ENCODE results near the gene DIAPH2. TPM values are rescaled to one million over a fixed set of nuclear protein-coding genes. Genes with fewer than 3 reads are reported as not detected.

Gene DIAPH2
- total and polyA plus RNA-seq, 4 donors = 3.0 to 19.7 (median 11.3) TPM

DNA sequence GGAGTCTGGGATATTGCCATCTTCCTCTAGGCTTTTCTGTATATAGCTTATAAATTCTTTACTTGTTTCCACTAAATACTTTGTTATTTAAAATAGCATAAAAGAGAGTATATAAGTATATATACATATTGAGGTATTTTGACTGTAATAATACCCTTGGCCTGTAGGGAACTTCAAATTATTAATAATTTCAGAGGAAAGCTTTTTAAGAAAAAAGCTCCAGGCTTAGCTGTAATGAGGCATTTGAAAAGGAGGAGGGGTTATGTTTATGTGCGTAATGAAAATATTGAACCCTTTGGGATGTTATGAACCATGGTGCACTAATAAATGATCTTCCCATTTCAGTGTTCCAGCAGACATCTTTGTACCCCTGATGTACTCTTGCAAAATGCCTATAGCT is 777.1 kb downstream of the DIAPH2 start:
- Histone ChIP-seq H3K27ac (ENCODE audit: low read depth, low read length) (no peak overlapping the region), H3K36me3 (ENCODE audit: control insufficient read depth, insufficient read depth, low read length) (no peaks in the 10 kb centered on the region), H3K9me3 (ENCODE audit: control insufficient read depth, insufficient read depth, low read length) (no peaks in the 10 kb centered on the region), H3K27me3 (ENCODE audit: control insufficient read depth, insufficient read depth, low read length) (no peaks in the 10 kb centered on the region), H3K4me3 (ENCODE audit: low read depth, low read length) (no peak overlapping the region), H3K4me1 (ENCODE audit: control insufficient read depth, insufficient read depth, low read length) (no peaks in the 10 kb centered on the region)
- no peak for DNase-seq (ENCODE audit: low read depth in 4 of 6, low spot score in 6 of 6)
- whole genome bisulfite sequencing (ENCODE audit: insufficient coverage) = 100% methylated on average over 1 of the region's 1 CpG

DNA sequence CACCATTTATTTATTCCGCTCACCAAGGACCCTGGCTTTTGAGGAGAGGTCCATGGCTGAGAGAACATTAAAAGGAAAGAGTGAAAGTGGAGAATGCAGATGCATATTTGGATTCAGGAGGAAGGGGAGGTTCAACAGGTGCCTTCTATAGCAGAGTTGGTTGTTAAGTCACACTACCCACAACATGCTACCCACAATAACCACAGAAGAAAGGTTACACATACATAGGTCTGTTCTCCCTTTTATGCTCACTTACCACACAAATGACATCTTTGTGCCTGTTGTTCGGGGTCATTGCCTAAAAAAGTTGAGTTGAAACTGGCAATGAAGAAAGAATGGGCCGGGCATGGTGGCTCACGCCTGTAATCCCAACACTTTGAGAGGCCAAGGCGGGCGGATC is 786.4 kb downstream of the DIAPH2 start:
- no peaks in the 10 kb centered on the region for H3K36me3 ChIP-seq (ENCODE audit: control insufficient read depth, insufficient read depth, low read length)
- H3K4me3 ChIP-seq (ENCODE audit: low read depth, low read length) = no peak overlapping the region
- no peaks in the 10 kb centered on the region for H3K27me3 ChIP-seq (ENCODE audit: control insufficient read depth, insufficient read depth, low read length)
- no peak overlapping the region for H3K27ac ChIP-seq (ENCODE audit: low read depth, low read length)
- no peaks in the 10 kb centered on the region for H3K9me3 ChIP-seq (ENCODE audit: control insufficient read depth, insufficient read depth, low read length)
- no peak for DNase-seq (ENCODE audit: low read depth in 4 of 6, low spot score in 6 of 6)
- WGBS (ENCODE audit: insufficient coverage) = 83% methylated on average over 2 of the region's 6 CpGs
- H3K4me1 ChIP-seq (ENCODE audit: control insufficient read depth, insufficient read depth, low read length) = no peaks in the 10 kb centered on the region

DNA sequence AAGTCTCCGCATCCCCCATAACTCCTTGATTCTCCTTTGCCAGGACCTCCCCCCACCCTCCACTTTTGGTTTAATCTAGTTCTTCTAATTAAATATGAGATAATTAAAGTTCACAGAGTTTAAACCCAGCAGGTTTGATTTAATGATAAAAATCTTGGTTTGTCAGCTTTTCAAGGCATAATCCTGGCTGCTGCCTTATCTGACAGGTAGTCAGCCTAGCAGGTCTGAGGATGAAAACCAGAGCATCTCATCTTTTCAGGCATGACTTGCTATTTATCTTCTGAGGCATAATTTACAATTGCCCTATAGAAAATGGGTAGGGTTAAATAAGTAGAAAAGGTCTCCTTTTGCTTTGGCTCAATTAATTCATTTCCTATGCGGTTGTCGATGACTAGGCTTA is 790.3 kb downstream of the DIAPH2 start:
- no peaks in the 10 kb centered on the region for H3K4me1 ChIP-seq (ENCODE audit: control insufficient read depth, insufficient read depth, low read length)
- no peaks in the 10 kb centered on the region for H3K36me3 ChIP-seq (ENCODE audit: control insufficient read depth, insufficient read depth, low read length)
- no peak for DNase-seq (ENCODE audit: low read depth in 4 of 6, low spot score in 6 of 6)
- no peaks in the 10 kb centered on the region for H3K27me3 ChIP-seq (ENCODE audit: control insufficient read depth, insufficient read depth, low read length)
- H3K4me3 ChIP-seq (ENCODE audit: low read depth, low read length) = no peak overlapping the region
- no peak overlapping the region for H3K27ac ChIP-seq (ENCODE audit: low read depth, low read length)
- no peaks in the 10 kb centered on the region for H3K9me3 ChIP-seq (ENCODE audit: control insufficient read depth, insufficient read depth, low read length)
- WGBS (ENCODE audit: insufficient coverage) = no CpG with 5 or more reads among the region's 3 CpGs

DNA sequence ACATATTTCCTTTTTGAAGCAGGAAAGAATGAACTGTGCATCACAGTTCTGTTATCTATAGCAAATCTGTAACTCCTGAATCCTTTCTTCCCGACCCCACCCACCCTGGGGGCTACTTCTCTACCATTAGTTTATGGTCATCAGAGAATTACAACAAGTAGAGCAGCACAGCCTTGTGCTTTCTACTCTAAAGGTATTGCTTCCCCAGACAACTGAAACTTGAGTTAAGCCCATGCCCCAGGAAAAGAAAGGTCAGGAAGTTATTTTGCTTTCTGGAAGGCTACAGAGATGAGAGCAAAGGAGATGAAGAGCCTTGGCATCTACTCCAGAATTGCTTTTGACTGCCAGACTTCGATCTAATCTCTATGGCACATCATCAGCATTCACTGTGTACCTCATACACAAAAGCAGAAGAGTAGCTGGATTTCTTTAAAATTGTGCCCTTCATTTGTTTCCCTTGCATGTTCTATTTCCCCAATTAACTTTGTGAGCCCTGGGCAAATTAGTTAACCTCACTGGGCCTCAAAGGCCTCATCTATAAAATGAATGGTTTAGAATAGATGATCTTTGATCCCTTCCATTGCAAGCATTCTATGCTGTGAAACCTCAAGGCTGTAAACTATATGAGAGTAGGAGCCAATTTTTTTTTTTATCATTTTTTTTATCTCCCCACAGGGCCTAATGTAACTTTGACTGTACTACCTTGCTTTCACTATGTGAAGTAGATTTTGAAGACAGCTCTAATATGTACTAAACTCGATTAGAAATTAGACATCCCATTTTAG is 794.7 kb downstream of the DIAPH2 start:
- no peak overlapping the region for H3K4me3 ChIP-seq (ENCODE audit: low read depth, low read length)

DNA sequence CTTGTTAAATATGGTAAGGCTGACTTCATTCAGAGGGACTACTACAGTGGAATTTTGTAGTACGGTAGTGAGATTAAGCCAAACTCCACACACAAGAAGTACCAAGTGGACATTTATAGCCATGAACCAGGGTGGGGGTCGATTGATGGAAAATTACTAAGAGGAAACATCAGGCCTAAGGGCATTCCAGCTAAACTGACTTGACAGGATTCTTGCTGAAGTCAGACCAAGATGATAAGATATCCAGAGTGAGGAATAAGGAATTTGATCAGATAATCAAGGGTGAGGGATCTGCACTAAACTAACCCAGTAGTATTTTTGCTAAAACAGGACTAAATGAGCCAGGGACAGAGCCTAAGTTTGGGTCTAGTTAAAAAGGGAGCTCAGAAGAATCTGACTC is 796.6 kb downstream of the DIAPH2 start:
- Histone ChIP-seq H3K27ac (ENCODE audit: low read depth, low read length) (no peak overlapping the region), H3K36me3 (ENCODE audit: control insufficient read depth, insufficient read depth, low read length) (no peaks in the 10 kb centered on the region), H3K27me3 (ENCODE audit: control insufficient read depth, insufficient read depth, low read length) (peaks cover 2% of the 10 kb centered on the region), H3K9me3 (ENCODE audit: control insufficient read depth, insufficient read depth, low read length) (no peaks in the 10 kb centered on the region), H3K4me3 (ENCODE audit: low read depth, low read length) (no peak overlapping the region), H3K4me1 (ENCODE audit: control insufficient read depth, insufficient read depth, low read length) (no peaks in the 10 kb centered on the region)
- DNase-seq (ENCODE audit: low read depth in 4 of 6, low spot score in 6 of 6) = no peak
- 57% methylated on average over 1 of the region's 2 CpGs for WGBS (ENCODE audit: insufficient coverage)

More for the DNA sequence above, 794.7 kb downstream of the DIAPH2 start:
- peaks cover 2% of the 10 kb centered on the region for H3K27me3 ChIP-seq (ENCODE audit: control insufficient read depth, insufficient read depth, low read length)
- H3K9me3 ChIP-seq (ENCODE audit: control insufficient read depth, insufficient read depth, low read length) = no peaks in the 10 kb centered on the region
- H3K36me3 ChIP-seq (ENCODE audit: control insufficient read depth, insufficient read depth, low read length) = no peaks in the 10 kb centered on the region
- 75% methylated on average over 1 of the region's 3 CpGs for WGBS (ENCODE audit: insufficient coverage)
- no peak for DNase-seq (ENCODE audit: low read depth in 4 of 6, low spot score in 6 of 6)
- H3K4me1 ChIP-seq (ENCODE audit: control insufficient read depth, insufficient read depth, low read length) = no peaks in the 10 kb centered on the region
- no peak overlapping the region for H3K27ac ChIP-seq (ENCODE audit: low read depth, low read length)

DNA sequence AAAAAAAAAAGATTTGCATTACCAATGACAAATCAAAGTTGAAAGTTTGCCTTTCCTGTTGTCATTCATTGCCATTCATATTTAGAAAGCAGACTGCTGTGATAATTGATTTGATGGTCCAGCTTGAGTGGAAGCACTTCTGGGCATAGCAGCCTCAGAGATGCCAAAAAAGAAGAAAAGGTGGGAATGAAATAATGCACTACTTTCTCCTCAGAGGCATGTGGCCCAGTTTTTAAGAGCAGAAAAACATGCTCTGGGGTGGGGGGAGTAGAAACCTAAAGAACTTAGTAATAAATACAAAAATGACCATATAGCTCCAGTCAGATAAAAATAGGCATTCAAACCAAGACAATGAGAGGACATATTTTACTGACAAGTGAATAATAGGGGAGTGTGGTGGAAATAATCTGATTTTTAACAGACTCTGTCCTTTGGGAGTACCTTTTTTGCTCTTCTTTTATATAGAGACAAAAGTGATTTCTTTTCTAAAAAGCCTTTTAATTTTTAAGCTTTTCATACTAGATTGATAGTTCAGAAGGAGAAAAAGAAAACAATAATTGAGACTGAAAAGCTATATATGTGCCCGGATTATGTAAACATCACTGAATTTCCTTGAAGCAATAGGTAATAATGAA is 798.1 kb downstream of the DIAPH2 start:
- no peaks in the 10 kb centered on the region for H3K9me3 ChIP-seq (ENCODE audit: control insufficient read depth, insufficient read depth, low read length)
- DNase-seq (ENCODE audit: low read depth in 4 of 6, low spot score in 6 of 6) = peak in 1 of 6 donors; percentile 16
- no peak overlapping the region for H3K27ac ChIP-seq (ENCODE audit: low read depth, low read length)
- no peaks in the 10 kb centered on the region for H3K36me3 ChIP-seq (ENCODE audit: control insufficient read depth, insufficient read depth, low read length)
- no CpG with 5 or more reads among the region's 1 CpG for WGBS (ENCODE audit: insufficient coverage)
- peaks cover 2% of the 10 kb centered on the region for H3K27me3 ChIP-seq (ENCODE audit: control insufficient read depth, insufficient read depth, low read length)
- H3K4me3 ChIP-seq (ENCODE audit: low read depth, low read length) = no peak overlapping the region
- no peaks in the 10 kb centered on the region for H3K4me1 ChIP-seq (ENCODE audit: control insufficient read depth, insufficient read depth, low read length)

DNA sequence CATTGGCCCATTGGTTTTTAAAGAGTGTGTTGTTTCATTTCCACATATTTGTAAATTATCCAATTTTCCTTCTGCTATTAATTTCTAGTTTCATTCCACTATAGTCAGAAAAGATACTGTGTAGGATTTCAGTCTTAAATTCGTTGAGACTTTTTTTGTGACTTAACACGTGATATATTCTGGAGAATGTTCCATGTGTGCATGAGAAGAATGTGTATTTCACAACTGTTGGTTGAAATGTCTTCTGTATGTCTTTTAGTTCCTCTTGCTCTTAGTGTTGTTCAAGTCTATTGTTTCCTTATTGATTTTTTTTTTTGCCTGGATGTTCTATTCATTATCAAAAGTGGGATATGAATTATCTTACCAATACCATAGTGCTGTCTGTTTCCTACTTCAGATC is 806.0 kb downstream of the DIAPH2 start:
- H3K4me1 ChIP-seq (ENCODE audit: control insufficient read depth, insufficient read depth, low read length) = no peaks in the 10 kb centered on the region
- H3K36me3 ChIP-seq (ENCODE audit: control insufficient read depth, insufficient read depth, low read length) = no peaks in the 10 kb centered on the region
- WGBS (ENCODE audit: insufficient coverage) = no CpG with 5 or more reads among the region's 2 CpGs
- H3K27me3 ChIP-seq (ENCODE audit: control insufficient read depth, insufficient read depth, low read length) = no peaks in the 10 kb centered on the region
- H3K27ac ChIP-seq (ENCODE audit: low read depth, low read length) = no peak overlapping the region
- no peak overlapping the region for H3K4me3 ChIP-seq (ENCODE audit: low read depth, low read length)
- H3K9me3 ChIP-seq (ENCODE audit: control insufficient read depth, insufficient read depth, low read length) = no peaks in the 10 kb centered on the region
- DNase-seq (ENCODE audit: low read depth in 4 of 6, low spot score in 6 of 6) = no peak

DNA sequence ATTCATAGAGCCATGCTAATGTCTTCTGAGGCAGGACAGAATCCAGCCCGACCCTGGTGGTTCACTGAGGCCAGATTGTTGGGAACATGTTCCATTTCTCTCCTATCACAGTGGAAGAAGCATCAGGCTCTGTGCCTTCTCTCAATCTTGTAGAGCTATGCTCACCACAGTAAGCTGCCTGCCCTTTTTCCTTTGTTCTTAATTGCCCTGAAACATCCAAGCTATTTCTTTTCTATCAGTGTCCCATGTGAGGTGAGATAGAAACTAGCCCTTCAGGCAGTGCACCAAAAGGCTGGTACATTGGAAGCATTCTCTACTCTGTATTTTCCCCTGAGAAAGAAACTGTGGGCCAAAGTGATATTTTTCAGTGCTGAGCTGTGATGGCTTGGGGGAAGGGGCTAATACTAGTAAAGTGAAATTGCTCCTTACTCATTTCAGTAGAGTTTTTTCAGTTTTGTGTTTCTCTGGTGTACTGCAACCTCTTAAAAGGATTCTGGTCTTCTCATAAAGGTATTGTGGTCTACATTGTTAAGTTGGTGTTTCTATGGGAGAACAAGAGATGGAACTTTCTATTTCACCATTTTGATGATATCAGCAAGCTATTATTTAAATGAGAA is 810.2 kb downstream of the DIAPH2 start:
- no peak for DNase-seq (ENCODE audit: low read depth in 4 of 6, low spot score in 6 of 6)
- H3K27ac ChIP-seq (ENCODE audit: low read depth, low read length) = no peak overlapping the region
- no peaks in the 10 kb centered on the region for H3K4me1 ChIP-seq (ENCODE audit: control insufficient read depth, insufficient read depth, low read length)
- no peaks in the 10 kb centered on the region for H3K27me3 ChIP-seq (ENCODE audit: control insufficient read depth, insufficient read depth, low read length)
- no peak overlapping the region for H3K4me3 ChIP-seq (ENCODE audit: low read depth, low read length)
- 100% methylated on average over 1 of the region's 1 CpG for WGBS (ENCODE audit: insufficient coverage)
- H3K9me3 ChIP-seq (ENCODE audit: control insufficient read depth, insufficient read depth, low read length) = no peaks in the 10 kb centered on the region
- H3K36me3 ChIP-seq (ENCODE audit: control insufficient read depth, insufficient read depth, low read length) = no peaks in the 10 kb centered on the region

DNA sequence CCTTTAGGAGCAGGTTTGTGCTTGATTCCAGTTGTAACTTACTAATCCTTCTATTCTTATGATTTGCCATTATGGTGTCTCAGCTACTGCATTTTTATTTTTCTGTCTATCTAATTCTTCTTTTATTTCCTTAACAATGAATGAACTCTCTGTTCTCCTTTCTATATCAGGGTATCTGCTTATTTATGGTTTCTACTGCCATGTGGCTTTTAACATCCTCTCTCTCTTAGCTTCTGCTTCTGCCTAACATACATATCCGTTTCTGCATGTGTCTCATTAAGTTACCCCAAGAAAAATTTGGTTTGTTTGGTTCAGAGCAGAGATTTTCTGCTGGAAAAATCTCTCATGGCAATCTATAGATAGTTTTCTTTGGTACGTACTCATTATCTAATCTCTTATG is 813.5 kb downstream of the DIAPH2 start:
- DNase-seq (ENCODE audit: low read depth in 4 of 6, low spot score in 6 of 6) = no peak
- Histone ChIP-seq H3K36me3 (ENCODE audit: control insufficient read depth, insufficient read depth, low read length) (no peaks in the 10 kb centered on the region), H3K9me3 (ENCODE audit: control insufficient read depth, insufficient read depth, low read length) (no peaks in the 10 kb centered on the region), H3K27ac (ENCODE audit: low read depth, low read length) (no peak overlapping the region), H3K27me3 (ENCODE audit: control insufficient read depth, insufficient read depth, low read length) (no peaks in the 10 kb centered on the region), H3K4me1 (ENCODE audit: control insufficient read depth, insufficient read depth, low read length) (no peaks in the 10 kb centered on the region), H3K4me3 (ENCODE audit: low read depth, low read length) (no peak overlapping the region)
- WGBS (ENCODE audit: insufficient coverage) = no CpG with 5 or more reads among the region's 2 CpGs

DNA sequence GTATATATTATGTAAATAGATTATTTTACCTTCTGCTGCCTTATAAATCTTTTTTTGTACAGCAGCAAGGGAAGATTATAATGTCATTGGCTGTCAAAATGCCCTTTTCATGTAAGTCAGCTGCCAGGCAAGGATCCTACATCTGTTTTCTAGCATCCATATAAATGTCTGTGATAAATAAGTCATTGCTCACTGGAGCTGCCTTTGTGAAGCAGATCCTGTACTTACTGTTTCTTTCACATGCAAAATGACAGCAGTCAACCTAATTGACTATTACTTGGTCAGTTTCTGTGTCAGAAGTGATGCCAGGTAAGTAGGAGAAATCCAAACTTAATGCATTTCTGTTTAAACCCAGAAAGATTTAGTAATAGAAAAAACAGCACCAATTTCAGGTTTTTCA is 819.8 kb downstream of the DIAPH2 start:
- no peaks in the 10 kb centered on the region for H3K36me3 ChIP-seq (ENCODE audit: control insufficient read depth, insufficient read depth, low read length)

More for the DNA sequence above, 819.8 kb downstream of the DIAPH2 start:
- DNase-seq (ENCODE audit: low read depth in 4 of 6, low spot score in 6 of 6) = no peak
- Histone ChIP-seq H3K27me3 (ENCODE audit: control insufficient read depth, insufficient read depth, low read length) (no peaks in the 10 kb centered on the region), H3K4me1 (ENCODE audit: control insufficient read depth, insufficient read depth, low read length) (no peaks in the 10 kb centered on the region), H3K9me3 (ENCODE audit: control insufficient read depth, insufficient read depth, low read length) (no peaks in the 10 kb centered on the region), H3K27ac (ENCODE audit: low read depth, low read length) (no peak overlapping the region), H3K4me3 (ENCODE audit: low read depth, low read length) (no peak overlapping the region)

All from spinal cord (tissue), 10 donors.